Measurements from ENCODE around the gene PAPLN. TPM values are rescaled to one million over a fixed set of nuclear protein-coding genes. Genes with fewer than 3 reads are reported as not detected.

Gene PAPLN
- total RNA-seq, 1 experiment from 2014 or later: 22.2 TPM

GRCh38 chr14:73240816-73241480 is 3.6 kb downstream of the PAPLN start:
- Histone ChIP-seq H3K4me1 (ENCODE audit: control insufficient read depth, insufficient read depth, low read length) (peaks cover 10% of the 10 kb centered on the region), H3K4me3 (ENCODE audit: low read depth in 2 of 2, low read length in 2 of 2) (no peak overlapping the region), H3K9me3 (ENCODE audit: control insufficient read depth, insufficient read depth, low read depth, low read length) (no peaks in the 10 kb centered on the region), H3K36me3 (ENCODE audit: control insufficient read depth, insufficient read depth, low read length) (no peaks in the 10 kb centered on the region), H3K27me3 (ENCODE audit: control insufficient read depth, insufficient read depth, low read length) (0 out of 2 replicates have a peak, but pooled peaks cover 2% of the 10 kb centered on the region), H3K27ac (ENCODE audit: low read length) (no peak overlapping the region)
- in situ Hi-C loops (cut with HindIII; ENCODE audit: low pct_unique_long_range_greater_than_20kb, low sequenced_read_pairs): no loop called here
- ATAC-seq: no peak
- intact Hi-C loops (cut with micrococcal nuclease; ENCODE audit: unreplicated experiment): no loop called here
- no TSS peak for BruUV-seq (replicated peaks)
- TF ChIP-seq CTCF (IDR thresholded peaks at IDR 0.05): no peak
- no peak for TF ChIP-seq POLR2AphosphoS5 (IDR thresholded peaks at IDR 0.05; ENCODE audit: low read depth, low read length)
- TF ChIP-seq TCF7L2 (IDR thresholded peaks at IDR 0.05; ENCODE audit: low read depth, low read length): no peak
- TF ChIP-seq SIN3A (IDR thresholded peaks at IDR 0.05; ENCODE audit: borderline replicate concordance, insufficient read depth, low read depth, low read length): no peak
- no peak for TF ChIP-seq REST (IDR thresholded peaks at IDR 0.05; ENCODE audit: insufficient read depth in 1 of 2, low read depth in 2 of 2, low read length in 1 of 2)
- CTCF ChIA-PET: no interaction called here
- DNase-seq (ENCODE audit: low read depth, low spot score): no peak
- POLR2A ChIA-PET: no interaction called here

GRCh38 chr14:73241481-73242165 is 4.3 kb downstream of the PAPLN start:
- H3K4me3 ChIP-seq (ENCODE audit: low read depth in 2 of 2, low read length in 2 of 2): no peak overlapping the region
- H3K27me3 ChIP-seq (ENCODE audit: control insufficient read depth, insufficient read depth, low read length): 0 out of 2 replicates have a peak, but pooled peaks cover 2% of the 10 kb centered on the region
- no peaks in the 10 kb centered on the region for H3K36me3 ChIP-seq (ENCODE audit: control insufficient read depth, insufficient read depth, low read length)
- TF ChIP-seq POLR2AphosphoS5 (IDR thresholded peaks at IDR 0.05; ENCODE audit: low read depth, low read length): no peak
- TF ChIP-seq REST (IDR thresholded peaks at IDR 0.05; ENCODE audit: insufficient read depth in 1 of 2, low read depth in 2 of 2, low read length in 1 of 2): no peak
- no peak for TF ChIP-seq CTCF (IDR thresholded peaks at IDR 0.05)
- TF ChIP-seq SIN3A (IDR thresholded peaks at IDR 0.05; ENCODE audit: borderline replicate concordance, insufficient read depth, low read depth, low read length): no peak
- no peak for TF ChIP-seq TCF7L2 (IDR thresholded peaks at IDR 0.05; ENCODE audit: low read depth, low read length)
- H3K9me3 ChIP-seq (ENCODE audit: control insufficient read depth, insufficient read depth, low read depth, low read length): no peaks in the 10 kb centered on the region
- ChIA-PET CTCF (no interaction called here), POLR2A (interaction anchor here (0.6 kb wide), 1 partner anchor 96 kb away, joined by 4 read pairs; no protein-coding TSS in a partner anchor)
- intact Hi-C loops (cut with micrococcal nuclease; ENCODE audit: unreplicated experiment): no loop called here
- ATAC-seq (no peak), DNase-seq (ENCODE audit: low read depth, low spot score) (no peak)
- in situ Hi-C loops (cut with HindIII; ENCODE audit: low pct_unique_long_range_greater_than_20kb, low sequenced_read_pairs): no loop called here
- H3K27ac ChIP-seq (ENCODE audit: low read length): no peak overlapping the region
- peaks cover 10% of the 10 kb centered on the region for H3K4me1 ChIP-seq (ENCODE audit: control insufficient read depth, insufficient read depth, low read length)
- BruUV-seq (replicated peaks): no TSS peak
